Epithelial cell of proximal tubule (primary cell): ENCODE measurements around the gene BRD7. TPM values are rescaled to one million over a fixed set of nuclear protein-coding genes. Genes with fewer than 3 reads are reported as not detected.

Experiments used
- DNase-seq: peaks from one replicate; pipeline ENCODE4 v3.0.0-alpha.2; 2011; ENCODE audit warnings: low read depth
- H3K4me3 ChIP-seq: 2 replicates; pipeline ENCODE4 v1.5.1; 2011; ENCODE audit warnings: low read depth, mild to moderate bottlenecking, low read length
- CTCF ChIP-seq: conservative IDR thresholded peaks from 2 replicates; pipeline ENCODE4 v1.5.1; 2012; ENCODE audit warnings: low read depth, mild to moderate bottlenecking, low read length
- total RNA-seq: library from RNA; depleted of rRNA; stranded (reverse); fragments of >200 nt; gene quantifications from 2 replicates; pipeline ENCODE4 v1.2.3, GENCODE V29; 2015

Gene BRD7
- total RNA-seq, 1 donor from 2014 or later, result 61.1 TPM

- no peak for DNase-seq
- no peak overlapping the region for H3K4me3 ChIP-seq
- TF ChIP-seq CTCF, result no peak
Observed at GRCh38 chr16:50292566-50292948, 76.2 kb downstream of the BRD7 start.

- no peak for TF ChIP-seq CTCF
- no peak for DNase-seq
- H3K4me3 ChIP-seq, result no peak overlapping the region
Observed at GRCh38 chr16:50291719-50292565, 76.8 kb downstream of the BRD7 start.

- DNase-seq, result no peak
- no peak for TF ChIP-seq CTCF
- H3K4me3 ChIP-seq, result no peak overlapping the region
Observed at GRCh38 chr16:50290856-50291255, 77.9 kb downstream of the BRD7 start.

GRCh38 chr16:50289950-50290764 is 78.6 kb downstream of the BRD7 start:
- TF ChIP-seq CTCF, result no peak
- H3K4me3 ChIP-seq, result no peak overlapping the region
- DNase-seq, result no peak

GRCh38 chr16:50288920-50289319 is 79.9 kb downstream of the BRD7 start:
- no peak for DNase-seq
- TF ChIP-seq CTCF, result no peak
- no peak overlapping the region for H3K4me3 ChIP-seq

DNA sequence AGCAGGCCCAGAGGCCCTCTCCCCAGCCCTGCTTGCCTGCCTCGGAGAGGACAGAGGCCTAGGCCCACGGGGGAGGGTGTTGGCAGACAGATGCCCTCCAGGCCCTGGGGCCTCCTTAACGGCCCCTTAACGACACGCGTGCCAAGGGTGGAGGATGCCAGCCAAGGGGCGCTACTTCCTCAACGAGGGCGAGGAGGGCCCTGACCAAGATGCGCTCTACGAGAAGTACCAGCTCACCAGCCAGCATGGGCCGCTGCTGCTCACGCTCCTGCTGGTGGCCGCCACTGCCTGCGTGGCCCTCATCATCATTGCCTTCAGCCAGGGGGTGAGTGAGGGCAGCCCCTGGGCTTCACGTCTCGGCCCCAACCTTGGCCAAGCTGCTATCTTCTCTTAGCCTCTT is 80.8 kb downstream of the BRD7 start:
- DNase-seq, result no peak
- H3K4me3 ChIP-seq, result no peak overlapping the region
- no peak for TF ChIP-seq CTCF
